GM18519 (cell line): ENCODE measurements around the gene ZNF217.
"Not testable (repeated sequence)": the region's sequence is repeated elsewhere in the genome, so short reads cannot be mapped to it uniquely, and the experiment has no call there.

Experiments
- ATAC-seq: cut with Tn5 transposase; IDR thresholded peaks from one replicate; pipeline ENCODE4 v1.9.1; 2021; ENCODE audit warnings: mild to moderate bottlenecking, moderate library complexity; ENCODE audit not compliant: unreplicated experiment, low FRiP score

Gene ZNF217

DNA sequence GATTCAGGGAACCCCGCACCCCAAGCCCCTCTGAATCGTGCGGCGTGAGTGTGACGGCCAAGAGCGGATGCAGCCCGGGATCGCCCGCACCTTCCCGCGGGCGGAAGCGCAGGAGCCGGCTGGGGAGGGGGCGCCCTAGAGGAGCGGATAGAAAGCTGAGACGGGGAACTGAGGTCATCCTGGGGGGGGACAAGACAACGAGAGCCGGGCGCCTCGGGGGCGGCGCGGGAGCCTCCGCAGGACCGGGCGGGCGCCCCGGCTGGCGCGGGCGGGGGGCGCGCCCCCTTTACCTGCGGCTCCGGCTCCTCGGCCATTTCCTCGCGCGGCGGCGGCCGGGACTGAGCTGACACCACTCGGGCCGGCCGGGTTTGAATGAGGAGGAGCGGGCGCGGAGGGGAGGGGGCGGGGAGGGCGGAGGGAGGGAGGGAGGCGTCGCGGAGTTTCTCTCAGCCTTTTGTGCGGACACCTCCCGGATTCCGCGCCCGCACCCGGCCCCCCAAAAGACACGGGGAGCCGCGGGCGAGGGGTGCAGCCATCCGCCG lies at the start of gene ZNF217:
Gene ZNF217, minus strand, starts transcription at position 374 of the 542 bp plus-strand sequence. CDS start 11,013 bp downstream, outside the sequence.
- not testable (repeated sequence) for ATAC-seq

DNA sequence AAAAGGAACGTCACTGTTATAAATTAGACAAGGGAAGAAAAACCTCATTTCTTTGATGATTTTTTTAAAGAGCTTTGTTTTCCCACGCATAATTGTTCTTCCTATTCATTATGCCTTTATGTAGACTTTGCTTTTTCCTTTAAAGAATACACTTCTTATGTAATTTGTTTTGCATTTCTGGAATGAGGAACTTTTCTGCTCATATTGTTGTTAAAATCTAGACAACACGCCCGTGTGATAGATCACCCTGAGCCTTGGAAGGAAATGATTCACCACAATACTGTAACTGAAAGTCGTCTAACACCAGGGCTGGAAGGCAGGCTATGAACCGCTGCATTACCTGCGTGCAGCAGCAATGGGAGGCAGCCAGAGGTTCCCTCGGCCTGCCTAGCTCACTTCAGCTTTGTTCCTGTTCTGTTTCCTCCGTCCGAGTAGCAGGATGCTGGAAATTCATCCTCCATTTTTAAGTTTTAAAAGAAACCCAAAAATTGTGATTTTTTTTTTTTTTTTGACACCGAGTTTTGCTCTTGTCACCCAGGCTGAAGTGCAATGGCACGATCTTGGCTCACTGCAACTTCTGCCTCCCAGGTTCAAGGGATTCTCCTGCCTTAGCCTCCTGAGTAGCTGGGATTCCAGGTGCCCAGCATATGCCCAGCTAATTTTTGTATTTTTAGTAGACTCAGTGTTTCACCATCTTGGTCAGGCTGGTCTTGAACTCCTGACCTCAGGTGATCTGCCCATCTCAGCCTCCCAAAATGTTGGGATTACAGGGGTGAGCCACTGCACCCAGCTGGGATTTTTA lies 49.6 kb upstream of the ZNF217 start:
- peak; percentile 91 for ATAC-seq

DNA sequence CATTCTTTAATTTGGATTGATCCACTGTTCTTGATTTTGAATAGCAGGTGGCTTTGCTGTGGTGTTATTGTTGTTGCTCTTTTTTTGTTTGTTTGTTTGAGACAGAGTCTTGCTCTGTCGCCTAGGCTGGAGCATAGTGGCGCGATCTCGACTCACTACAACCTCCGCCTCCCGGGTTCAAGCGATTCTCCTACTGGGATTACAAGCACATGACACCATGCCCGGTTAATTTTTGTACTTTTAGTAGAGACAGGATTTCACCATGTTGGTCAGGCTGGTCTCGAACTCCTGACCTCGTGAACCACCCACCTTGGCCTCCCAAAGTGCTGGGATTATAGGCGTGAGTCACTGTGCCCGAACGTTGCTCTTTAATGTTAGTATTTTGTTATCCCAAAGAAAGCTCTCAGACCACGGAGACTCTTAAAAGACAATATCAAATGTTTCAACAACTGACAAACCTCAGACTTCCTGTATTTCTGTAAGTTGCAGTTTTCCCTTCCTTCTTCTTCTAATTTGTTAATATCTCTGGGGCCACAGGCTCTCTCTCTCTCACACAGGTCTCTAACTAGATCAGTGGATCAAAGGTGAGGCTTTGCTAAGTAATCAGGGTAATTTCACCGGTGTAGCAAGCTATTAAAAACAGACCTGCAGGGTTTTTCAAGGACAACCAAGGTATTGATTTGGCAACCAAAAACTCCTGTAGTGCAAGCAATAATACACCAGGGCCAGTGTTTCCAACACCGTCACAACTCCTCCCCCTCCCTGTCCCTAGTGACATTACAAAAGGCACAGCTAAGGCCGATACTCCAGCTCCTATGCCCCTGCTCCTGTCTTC lies 48.8 kb upstream of the ZNF217 start:
- ATAC-seq: peak; percentile 32

DNA sequence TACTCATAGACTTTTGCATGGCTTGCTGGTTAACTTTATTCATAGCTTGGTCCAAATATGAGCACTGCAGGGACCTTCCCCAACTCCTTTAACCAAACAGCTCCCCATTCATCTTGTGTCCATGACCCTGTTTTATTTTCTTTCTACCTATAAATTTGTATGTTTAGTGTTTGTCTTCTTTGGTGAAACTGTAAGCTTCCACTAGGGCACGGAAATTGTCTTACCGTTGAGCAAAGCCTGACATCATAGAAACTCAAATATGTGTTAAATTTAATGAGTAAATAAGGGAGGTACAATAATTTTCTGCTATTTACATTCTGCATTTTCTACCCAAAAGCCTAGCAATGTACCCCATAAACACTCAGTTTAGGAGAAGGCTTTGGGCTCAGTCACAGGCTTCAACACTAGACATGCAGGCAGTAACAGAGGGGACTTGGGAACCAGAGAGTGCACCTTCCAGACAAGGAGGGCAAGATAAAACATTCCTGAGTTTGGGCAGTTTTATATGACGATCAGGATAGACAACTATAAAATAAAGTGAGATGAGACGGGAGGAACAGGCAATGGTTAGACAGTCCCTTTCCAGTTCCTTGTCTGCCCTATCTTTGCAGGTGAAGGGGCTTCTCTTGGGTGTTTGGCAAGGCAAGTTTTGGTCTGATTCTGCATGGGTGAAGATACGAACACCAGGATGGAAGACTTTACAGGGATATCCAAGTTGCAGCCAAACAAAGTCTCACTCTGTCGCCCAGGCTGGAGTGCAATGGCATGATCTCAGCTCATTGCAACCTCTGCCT lies 46.2 kb upstream of the ZNF217 start:
- no peak for ATAC-seq

DNA sequence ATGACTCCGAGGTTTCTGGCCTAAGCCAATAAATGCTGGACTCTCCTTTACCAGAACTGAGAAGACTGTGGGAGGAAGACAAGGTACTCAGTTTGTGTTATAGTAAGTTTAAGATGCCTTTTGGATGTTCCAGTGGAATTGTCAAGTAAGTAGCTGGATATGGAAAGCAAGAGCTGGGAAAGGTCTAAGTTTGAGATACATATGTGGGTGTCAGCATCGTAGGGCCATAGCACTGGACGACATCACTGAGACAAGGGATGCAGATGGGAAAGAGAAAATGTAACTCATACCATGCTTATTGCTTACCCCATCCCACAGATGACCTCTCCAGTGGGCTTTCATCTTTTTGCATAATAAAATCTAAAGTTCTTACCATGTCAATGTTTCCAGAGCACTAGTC lies 45.5 kb upstream of the ZNF217 start:
- no peak for ATAC-seq

DNA sequence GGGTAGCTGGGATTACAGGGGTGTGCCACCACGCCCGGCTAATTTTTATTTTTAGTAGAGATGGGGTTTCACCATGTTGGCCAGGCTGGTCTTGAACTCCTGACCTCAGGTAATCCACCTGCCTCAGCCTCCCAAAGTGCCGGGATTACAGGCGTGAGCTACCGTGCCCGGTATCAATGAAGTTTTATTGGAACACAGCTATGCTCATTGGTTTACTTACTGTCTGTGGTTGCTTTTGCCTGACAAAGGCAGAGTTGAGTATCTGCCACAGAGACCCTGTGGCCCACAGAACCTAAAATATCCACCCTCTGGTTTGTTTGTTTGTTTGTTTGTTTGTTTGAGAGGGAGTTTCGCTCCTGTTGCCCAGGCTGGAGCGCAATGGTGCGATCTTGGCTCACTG lies 43.7 kb upstream of the ZNF217 start:
- ATAC-seq: not testable (repeated sequence)

DNA sequence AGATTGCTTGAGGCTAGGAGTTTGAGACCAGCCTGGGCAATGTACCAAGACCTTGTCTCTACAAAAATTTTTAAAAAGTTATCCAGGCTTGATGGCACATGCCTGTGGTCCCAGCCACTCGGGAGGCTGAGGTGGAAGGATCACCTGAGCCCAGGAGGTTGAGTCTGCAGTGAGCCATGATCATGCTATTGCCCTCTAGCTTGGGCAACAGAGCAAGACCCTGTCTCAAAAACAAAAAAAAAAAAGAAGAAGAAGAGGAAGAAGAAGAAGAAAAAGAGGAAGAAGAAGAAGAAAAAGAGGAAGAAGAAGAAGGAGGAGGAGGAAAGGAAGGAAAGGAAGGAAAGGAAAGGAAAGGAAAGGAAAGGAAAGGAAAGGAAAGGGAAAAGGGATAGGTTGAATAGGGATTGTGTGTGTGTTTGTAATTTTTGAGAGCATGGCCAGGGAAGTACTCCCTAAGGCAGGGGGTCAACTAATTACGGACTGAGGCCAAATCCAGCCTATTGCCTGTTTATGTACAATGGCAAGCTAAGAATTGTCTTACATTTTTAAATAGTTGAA lies 43.0 kb upstream of the ZNF217 start:
- ATAC-seq: no peak

DNA sequence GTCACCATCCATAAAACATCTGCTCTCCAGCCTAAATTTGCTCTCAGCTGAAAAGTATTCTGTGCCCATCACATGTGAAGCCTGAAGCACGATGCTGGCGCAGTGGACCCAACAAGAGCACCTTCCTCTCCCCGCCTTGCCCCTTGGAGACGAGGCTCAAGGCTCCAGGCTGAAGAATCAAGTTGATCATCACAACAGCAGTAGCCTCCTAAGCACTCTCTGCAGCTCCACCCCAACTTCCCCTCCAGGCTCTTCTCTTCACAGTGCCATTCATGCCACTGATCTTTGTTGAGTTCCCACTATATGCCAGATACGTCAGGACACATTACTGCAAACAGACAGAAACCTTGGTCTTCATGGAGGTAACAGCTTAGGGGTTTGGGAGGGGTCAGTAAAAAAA lies 41.6 kb upstream of the ZNF217 start:
- ATAC-seq: no peak

DNA sequence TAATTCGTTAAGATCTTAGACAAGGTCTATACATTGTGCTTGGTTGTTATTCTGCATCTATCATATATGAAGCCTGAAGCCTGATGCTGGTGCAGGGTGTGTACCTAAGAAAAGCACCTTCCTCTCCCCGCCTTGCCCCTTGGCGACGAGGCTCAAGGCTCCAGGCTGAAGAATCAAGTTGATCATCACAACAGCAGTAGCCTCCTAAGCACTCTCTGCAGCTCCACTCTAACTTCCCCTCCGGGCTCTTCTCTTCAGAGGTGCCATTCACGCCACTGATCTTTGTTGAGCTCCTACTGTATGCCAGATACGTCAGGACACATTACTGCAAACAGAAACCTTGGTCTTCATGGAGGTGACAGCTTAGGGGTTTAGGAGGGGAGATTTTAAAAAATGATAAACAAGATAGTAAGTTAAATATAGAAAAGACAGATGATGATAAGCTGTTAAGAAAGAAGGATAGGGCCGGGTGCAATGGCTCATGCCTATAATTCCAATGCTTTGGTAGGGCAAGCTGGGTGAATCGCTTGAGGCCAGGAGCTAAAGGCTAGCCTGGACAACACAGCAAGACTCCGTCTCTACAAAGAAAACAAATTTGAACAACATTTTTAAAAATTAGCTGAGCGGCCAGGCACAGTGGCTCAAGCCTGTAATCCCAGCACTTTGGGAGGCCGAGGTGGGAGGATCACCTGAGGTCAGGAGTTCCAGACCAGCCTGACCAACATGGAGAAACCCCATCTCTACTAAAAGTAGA lies 38.4 kb upstream of the ZNF217 start:
- no peak for ATAC-seq

DNA sequence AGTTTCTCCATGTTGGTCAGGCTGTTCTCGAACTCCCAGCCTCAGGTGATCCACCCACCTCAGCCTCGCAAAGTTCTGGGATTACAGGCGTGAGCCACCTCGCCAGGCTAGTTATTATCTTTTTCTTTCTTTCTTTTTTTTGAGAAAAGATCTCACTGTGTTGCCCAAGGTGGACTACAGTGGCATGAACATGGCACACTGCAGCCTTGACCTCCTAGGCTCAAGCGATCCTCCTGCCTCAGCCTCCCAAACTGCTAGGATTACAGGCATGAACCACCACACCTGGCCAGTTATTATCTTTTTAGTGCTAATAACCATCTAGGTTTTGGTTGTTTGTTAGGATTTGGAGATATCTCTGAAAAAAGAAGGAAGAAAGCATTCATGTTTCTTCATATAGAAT lies 35.8 kb upstream of the ZNF217 start:
- ATAC-seq: no peak

DNA sequence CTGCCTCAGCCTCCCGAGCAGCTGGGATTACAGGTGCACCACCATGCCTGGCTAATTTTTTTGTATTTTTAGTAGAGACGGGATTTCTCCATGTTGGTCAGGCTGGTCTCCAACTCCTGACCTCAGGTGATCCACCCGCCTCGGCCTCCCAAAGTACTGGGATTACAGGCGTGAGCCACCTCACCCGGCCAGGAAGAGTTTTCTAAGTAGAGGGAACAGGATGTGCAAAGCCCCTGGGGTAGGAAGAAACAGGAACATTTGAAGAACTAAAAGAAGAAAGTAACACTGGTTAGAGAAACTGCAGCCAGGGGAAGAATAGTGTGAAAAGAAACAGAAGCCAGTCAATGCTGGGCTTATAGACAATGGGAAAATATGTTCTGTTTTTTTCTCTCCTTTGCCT lies 35.1 kb upstream of the ZNF217 start:
- ATAC-seq: not testable (repeated sequence)

DNA sequence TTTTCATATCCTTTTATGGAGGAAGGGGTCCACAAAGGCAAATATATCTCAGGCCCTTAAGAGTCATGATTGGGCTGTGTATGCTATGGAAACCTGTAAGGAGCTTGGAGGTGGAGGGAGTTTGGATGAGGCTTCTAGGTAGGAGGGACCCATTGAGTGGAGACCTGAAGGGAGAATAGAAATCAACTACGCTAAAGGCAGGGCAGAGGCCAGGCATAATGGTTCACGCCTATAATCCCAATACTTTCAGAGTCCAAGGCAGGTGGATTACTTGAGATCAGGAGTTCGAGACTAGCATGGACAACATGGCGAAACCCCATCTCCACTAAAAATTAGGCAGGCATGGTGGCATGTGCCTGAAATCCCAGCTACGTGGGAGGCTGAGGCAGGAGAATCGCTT lies 34.4 kb upstream of the ZNF217 start:
- no peak for ATAC-seq

DNA sequence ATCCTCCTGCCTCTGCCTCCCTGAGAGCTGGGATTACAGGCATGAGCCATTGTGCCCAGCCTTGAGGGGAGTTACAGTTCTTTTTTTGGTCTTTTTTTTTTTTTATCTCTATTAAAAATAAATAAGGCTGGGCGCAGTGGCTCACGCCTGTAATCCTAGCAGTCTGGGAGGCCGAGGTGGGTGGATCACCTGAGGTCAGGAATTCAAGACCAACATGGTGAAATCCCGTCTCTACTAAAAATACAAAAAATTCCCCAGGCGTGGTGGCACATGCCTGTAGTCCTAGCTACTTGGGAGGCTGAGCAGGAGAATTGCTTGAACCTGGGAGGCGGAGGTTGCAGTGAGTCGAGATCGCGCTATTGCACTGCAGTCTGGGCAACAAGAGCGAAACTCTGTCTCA lies 33.4 kb upstream of the ZNF217 start:
- not testable (repeated sequence) for ATAC-seq

DNA sequence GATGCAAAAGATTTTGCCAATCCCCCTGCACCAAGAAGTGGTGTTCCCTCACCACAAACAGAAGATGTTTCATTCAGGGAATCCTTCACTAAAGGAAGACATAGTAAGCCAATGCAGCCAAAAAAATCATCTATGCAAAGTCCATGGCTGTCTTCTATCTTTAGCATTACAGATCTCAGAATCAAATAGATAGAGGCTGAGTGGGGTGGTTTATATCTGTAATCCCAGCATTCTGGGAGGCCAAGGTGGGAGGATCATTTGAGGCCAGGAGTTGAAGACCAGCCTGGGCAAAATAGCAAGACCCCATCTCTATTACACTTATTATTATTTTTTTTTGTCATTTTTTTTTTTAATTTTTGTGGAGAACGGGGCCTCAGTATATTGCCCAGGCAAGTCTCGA lies 32.9 kb upstream of the ZNF217 start:
- ATAC-seq: no peak

DNA sequence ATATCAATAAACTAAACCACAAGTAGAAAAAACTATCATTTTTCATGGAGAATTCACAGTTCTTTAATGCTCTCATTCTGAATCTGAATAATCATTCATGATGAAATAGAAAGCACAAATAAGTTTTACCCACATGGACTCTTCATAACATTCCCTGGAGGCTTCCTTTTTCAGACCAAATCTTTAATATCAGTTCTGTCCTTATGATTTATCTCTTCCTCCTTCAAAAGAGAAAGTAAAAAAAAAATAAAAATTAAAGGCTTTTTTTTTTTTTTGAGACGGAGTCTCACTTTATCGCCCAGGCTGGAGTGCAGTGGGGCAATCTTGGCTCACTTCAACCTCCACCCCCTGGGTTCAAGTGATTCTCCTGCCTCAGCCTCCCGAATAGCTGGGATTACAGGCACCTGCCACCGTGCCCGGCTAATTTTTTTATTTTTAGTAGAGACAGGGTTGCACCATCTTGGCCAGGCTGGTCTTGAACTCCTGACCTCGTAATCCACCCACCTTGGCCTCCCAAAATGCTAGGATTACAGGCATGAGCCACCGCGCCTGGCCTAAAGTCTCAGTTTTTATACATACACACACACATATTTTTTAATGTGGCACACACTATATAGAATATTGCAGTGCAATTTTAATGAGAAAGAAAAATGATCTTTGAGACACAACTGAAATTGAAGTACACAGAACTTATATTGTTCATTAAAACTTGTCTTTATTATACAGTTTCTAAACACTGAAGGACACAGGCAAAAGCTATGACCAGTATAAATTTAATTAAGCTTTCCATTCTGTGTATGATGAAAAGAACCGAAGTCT lies 31.9 kb upstream of the ZNF217 start:
- ATAC-seq: no peak

DNA sequence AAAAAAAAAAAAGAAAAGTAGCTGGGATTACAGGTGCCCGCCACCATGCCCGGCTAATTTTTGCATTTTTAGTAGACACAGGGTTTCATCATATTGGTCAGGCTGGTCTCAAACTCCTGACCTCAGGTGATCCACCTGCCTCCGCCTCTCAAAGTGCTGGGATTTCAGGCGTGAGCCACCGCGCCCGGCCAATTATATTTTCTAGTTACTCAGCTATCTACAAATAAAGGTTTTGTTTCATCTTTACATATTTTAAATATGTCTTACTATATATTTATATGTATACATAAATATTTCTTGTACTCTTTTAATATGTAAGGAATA lies 31.2 kb upstream of the ZNF217 start:
- not testable (repeated sequence) for ATAC-seq

DNA sequence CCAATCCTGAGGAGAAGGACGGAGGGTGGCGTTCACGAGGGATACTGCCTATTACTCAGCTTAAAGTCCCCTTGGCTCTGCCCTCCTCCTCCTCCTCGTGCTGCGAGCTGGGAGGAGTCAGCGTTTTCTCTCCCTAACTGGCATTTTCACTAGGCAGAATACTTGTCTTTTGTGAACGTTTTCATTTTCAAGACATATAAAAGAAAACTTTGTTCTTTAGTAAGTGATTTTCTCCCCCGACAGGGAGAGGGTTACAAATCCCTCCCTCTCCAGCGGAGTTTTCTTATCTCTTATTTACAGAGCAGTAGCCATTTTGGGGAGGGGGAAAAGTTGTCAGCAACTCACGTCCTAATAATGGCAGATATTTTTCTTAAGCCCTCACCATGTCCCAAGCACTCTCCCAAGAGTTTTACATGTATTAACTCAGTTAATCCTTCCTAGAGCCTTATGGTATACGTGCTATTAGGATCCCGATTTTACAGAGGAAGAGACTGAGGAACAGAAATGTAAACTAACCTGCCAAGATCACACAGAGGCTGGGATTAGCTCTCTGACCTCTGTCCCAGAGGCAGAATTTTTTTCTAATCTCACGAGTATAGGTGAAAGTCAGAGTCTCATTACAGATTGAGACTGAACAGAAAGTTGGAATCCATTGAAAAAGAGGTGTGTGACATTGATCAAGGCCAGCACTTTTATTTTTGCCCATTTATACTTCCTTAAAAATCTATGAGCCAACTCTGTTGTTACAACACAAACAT lies 30.0 kb upstream of the ZNF217 start:
- ATAC-seq: no peak

DNA sequence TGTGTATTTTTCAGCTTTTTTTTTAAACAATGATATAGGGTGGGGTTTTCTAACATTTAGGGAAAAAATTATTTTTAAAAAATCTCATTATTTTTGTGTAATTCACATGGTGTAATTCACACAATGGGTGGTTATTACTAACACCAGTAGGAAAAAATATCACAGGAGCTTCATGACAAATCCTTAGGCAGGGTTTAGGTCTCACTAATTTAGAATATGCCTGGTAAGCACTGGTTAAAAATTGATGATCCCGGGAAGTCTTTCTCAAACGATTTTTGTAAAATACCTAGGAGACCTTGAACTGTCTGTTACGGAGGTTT lies 29.5 kb upstream of the ZNF217 start:
- no peak for ATAC-seq
